Measurements from ENCODE around the gene NPB. TPM values are rescaled to one million over a fixed set of nuclear protein-coding genes. Genes with fewer than 3 reads are reported as not detected.

Gene NPB
- total RNA-seq, 1 donor: 1.4 TPM

GRCh38 chr17:81860756-81861568 is 41.1 kb upstream of the NPB start:
- TF ChIP-seq, protein P1, sequence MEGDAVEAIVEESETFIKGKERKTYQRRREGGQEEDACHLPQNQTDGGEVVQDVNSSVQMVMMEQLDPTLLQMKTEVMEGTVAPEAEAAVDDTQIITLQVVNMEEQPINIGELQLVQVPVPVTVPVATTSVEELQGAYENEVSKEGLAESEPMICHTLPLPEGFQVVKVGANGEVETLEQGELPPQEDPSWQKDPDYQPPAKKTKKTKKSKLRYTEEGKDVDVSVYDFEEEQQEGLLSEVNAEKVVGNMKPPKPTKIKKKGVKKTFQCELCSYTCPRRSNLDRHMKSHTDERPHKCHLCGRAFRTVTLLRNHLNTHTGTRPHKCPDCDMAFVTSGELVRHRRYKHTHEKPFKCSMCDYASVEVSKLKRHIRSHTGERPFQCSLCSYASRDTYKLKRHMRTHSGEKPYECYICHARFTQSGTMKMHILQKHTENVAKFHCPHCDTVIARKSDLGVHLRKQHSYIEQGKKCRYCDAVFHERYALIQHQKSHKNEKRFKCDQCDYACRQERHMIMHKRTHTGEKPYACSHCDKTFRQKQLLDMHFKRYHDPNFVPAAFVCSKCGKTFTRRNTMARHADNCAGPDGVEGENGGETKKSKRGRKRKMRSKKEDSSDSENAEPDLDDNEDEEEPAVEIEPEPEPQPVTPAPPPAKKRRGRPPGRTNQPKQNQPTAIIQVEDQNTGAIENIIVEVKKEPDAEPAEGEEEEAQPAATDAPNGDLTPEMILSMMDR (IDR thresholded peaks at IDR 0.05; ENCODE audit: insufficient read depth, low read length): peak; percentile 35
- DNase-seq (ENCODE audit: low read depth): peak; percentile 100
- peak overlapping the region; percentile 86 for H3K4me3 ChIP-seq (ENCODE audit: low read depth, low read length)

DNA sequence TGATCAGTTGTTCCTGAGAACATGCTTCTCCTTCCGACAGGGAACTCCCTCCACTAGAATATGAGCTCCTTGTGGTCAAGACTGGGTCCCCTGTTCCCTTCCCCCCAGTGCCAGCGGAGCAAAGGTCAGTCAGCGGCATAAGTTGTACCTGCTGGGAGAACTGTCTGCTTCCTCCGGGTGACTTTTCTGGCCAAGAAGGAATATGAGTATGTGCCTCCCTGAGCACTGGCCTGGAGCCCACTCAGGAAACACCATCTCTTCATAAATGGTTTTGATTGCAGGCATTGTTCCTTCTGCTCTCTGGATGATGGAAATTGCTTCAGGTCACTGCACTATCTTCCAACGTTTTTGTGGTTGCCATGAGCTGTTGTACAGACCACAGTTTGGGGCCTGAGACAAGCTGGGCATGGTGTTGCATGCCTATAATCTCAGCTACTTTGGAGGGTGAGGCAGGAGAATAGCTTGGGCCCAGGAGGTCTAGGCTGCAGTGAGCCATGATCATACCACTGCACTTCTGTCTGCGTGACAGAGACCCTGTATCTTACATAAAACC is 38.8 kb upstream of the NPB start:
- DNase-seq (ENCODE audit: low read depth): peak; percentile 42
- TF ChIP-seq, protein P1 (IDR thresholded peaks at IDR 0.05; ENCODE audit: insufficient read depth, low read length): no peak
- H3K4me3 ChIP-seq (ENCODE audit: low read depth, low read length): no peak overlapping the region

DNA sequence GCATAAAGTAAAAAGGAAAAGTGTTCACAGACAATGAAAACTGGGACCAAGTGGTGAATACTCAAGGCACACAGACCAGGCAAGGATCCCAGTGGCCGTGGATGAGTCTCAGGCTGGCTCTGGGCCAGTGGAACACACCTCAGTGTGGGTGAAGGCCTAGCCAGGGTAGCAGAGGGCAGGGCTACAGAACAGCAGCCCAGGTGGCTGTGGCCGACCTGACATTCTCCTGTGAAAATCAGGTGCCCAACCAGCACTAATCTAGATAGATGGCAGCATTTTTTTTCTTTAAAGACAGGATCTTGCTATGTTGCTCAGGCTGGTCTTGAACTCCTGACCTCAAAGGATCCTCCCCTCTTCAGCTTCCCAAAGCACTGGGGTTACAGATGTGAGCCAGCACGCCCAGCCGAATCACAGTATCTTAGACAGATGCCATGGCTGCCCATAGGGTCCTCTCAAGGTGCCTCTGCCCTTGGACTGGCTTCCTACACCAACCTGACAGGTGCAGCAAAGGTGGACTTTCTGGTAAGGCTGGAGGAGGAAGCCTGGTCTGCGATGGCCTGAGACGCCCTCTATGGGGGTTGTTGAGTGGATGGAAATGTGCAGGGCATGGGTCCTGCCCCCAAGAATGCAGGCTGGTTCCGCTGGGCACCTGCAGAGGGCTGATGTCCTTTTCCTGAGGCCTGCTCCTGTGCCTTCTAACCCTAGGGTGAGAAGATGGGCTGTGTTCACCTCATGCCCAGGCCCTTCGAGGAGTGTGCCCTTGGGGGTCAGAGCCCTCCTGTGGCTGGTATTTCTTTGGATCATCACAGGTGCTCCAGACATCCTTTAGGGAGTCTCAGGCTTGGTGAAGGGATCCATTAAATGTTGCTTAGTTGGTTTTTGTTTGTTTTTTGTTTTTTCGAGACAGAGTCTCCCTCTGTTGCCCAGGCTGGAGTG is 37.9 kb upstream of the NPB start:
- no peak for DNase-seq (ENCODE audit: low read depth)
- H3K4me3 ChIP-seq (ENCODE audit: low read depth, low read length): no peak overlapping the region
- TF ChIP-seq, protein P1 (IDR thresholded peaks at IDR 0.05; ENCODE audit: insufficient read depth, low read length): no peak

GRCh38 chr17:81865358-81865732 is 36.7 kb upstream of the NPB start:
- DNase-seq (ENCODE audit: low read depth): no peak
- H3K4me3 ChIP-seq (ENCODE audit: low read depth, low read length): no peak overlapping the region
- TF ChIP-seq, protein P1 (IDR thresholded peaks at IDR 0.05; ENCODE audit: insufficient read depth, low read length): no peak

DNA sequence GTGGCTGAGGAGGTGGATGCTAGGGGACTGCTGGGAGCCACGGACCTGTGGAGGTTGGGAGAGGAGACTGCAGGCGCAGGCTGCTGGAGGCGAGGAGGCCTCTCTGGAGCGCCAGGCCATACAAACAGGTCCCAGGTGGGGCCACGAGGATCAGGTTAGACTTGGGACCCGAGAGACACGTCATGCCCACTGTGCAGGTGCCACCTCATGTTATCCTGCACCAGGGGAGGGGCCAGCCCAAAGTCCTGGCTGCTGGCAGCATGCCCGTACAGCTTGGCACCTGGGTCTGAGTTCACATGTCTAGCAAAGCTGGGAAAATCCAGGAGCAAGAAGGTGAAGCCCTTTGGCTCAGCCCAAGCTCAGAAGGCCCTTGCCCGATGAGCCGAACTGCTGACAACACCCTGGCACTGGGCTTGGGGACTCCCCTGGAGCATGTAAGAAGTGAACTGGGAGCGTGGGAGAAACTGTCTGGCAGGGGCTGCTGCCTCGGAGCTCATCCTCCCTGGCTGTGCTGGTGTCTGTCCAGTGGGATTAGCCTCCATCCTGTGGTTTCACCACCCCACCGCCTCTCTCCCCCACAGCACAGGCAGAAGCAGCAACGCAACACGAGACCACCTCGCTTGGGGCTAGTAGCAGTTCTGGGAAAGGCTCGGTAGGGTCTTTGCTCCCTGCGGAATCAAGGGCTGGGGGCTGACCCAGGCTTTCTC is 36.2 kb upstream of the NPB start:
- no peak overlapping the region for H3K4me3 ChIP-seq (ENCODE audit: low read depth, low read length)
- peak; percentile 27 for DNase-seq (ENCODE audit: low read depth)
- TF ChIP-seq, protein P1 (IDR thresholded peaks at IDR 0.05; ENCODE audit: insufficient read depth, low read length): no peak
